ENCODE measurements around the gene CABP7.
"Not testable (repeated sequence)": the region's sequence is repeated elsewhere in the genome, so short reads cannot be mapped to it uniquely, and the experiment has no call there.

- not testable (repeated sequence) for TF ChIP-seq CTCF (IDR thresholded peaks at IDR 0.05; ENCODE audit: low read depth, low read length, poor library complexity, severe bottlenecking); EZH2phosphoT487 (IDR thresholded peaks at IDR 0.05; ENCODE audit: borderline replicate concordance, low read length)
Measured at GRCh38 chr22:29754658-29755395, 35.0 kb downstream of the CABP7 start.

Data from DOHH2 (cell line).